Activated CD4-positive, alpha-beta T cell treated with anti-CD3 and anti-CD28 coated beads, Interleukin-2, amount 50 U/mL, for 24 hours (primary cell): ENCODE measurements around the gene AURKA.
A peak's percentile ranks its signal among the peaks of the same experiment; 100 is the strongest.

Source experiments
- DNase-seq, 2 donors: peaks; one replicate each; pipeline ENCODE4 v3.0.0-alpha.2; 2020; ENCODE audit warnings: low read depth in 1 of 2, low spot score in 1 of 2

The AURKA gene

GRCh38 chr20:56392132-56392880 is at the start of gene AURKA, which contains the start of gene CSTF1:
Gene AURKA, minus strand, starts transcription at chr20:56392215. Its CDS starts 4,018 bp downstream, at chr20:56388197.
Gene CSTF1, plus strand, starts transcription at chr20:56392645. Its CDS starts 2,908 bp downstream, at chr20:56395553.
- DNase-seq = peak; percentile 97 to 100

GRCh38 chr20:56440346-56441007 is 48.5 kb upstream of the AURKA start:
- DNase-seq = peak in 1 of 2 donors; percentile 48

- no peak for DNase-seq
Observed at GRCh38 chr20:56439771-56440291, 47.8 kb upstream of the AURKA start.

GRCh38 chr20:56438284-56438683 is 46.3 kb upstream of the AURKA start:
- DNase-seq = no peak

- DNase-seq = no peak
Observed at GRCh38 chr20:56437196-56437960, 45.4 kb upstream of the AURKA start.

GRCh38 chr20:56433880-56434255 is 41.9 kb upstream of the AURKA start:
- DNase-seq = no peak

GRCh38 chr20:56433221-56433879 is 41.3 kb upstream of the AURKA start:
- no peak for DNase-seq

- DNase-seq = no peak
Observed at GRCh38 chr20:56431471-56431870, 39.5 kb upstream of the AURKA start.

- DNase-seq = no peak
Observed at GRCh38 chr20:56430957-56431356, 38.9 kb upstream of the AURKA start.

GRCh38 chr20:56430461-56430860 is 38.4 kb upstream of the AURKA start:
- no peak for DNase-seq

- DNase-seq = no peak
Observed at GRCh38 chr20:56429941-56430340, 37.9 kb upstream of the AURKA start.

GRCh38 chr20:56429502-56429901 is 37.5 kb upstream of the AURKA start:
- DNase-seq = no peak

GRCh38 chr20:56428881-56429280 is 36.9 kb upstream of the AURKA start:
- DNase-seq = no peak

GRCh38 chr20:56428410-56428809 is 36.4 kb upstream of the AURKA start:
- DNase-seq = no peak

GRCh38 chr20:56427797-56428196 is 35.8 kb upstream of the AURKA start:
- DNase-seq = no peak

- no peak for DNase-seq
Observed at GRCh38 chr20:56426926-56427325, 34.9 kb upstream of the AURKA start.

- DNase-seq = no peak
Observed at GRCh38 chr20:56426026-56426425, 34.0 kb upstream of the AURKA start.

GRCh38 chr20:56424931-56425330 is 32.9 kb upstream of the AURKA start:
- DNase-seq = no peak

- DNase-seq = no peak
Observed at GRCh38 chr20:56423886-56424285, 31.9 kb upstream of the AURKA start.

GRCh38 chr20:56423211-56423610 is 31.2 kb upstream of the AURKA start:
- DNase-seq = no peak

GRCh38 chr20:56422824-56423189 is 30.8 kb upstream of the AURKA start:
- no peak for DNase-seq
